Endothelial cell (in vitro differentiated cells): ENCODE measurements around the gene PARP1. TPM values are rescaled to one million over a fixed set of nuclear protein-coding genes. Genes with fewer than 3 reads are reported as not detected.
A peak's percentile ranks its signal among the peaks of the same experiment; 100 is the strongest.

ENCODE experiments used
- DNase-seq: peaks from one replicate; pipeline ENCODE4 v3.0.0; 2021; ENCODE audit warnings: low spot score
- H3K27ac Mint-ChIP-seq: one replicate; pipeline ENCODE4 v1.8.0; 2021; ENCODE audit warnings: mixed read lengths, inconsistent platforms; ENCODE audit not compliant: unreplicated experiment
- H3K27me3 Mint-ChIP-seq: one replicate; pipeline ENCODE4 v1.8.0; 2021; ENCODE audit warnings: mild to moderate bottlenecking, moderate library complexity, mixed read lengths, inconsistent platforms; ENCODE audit not compliant: unreplicated experiment
- H3K36me3 Mint-ChIP-seq: one replicate; pipeline ENCODE4 v1.8.0; 2021; ENCODE audit warnings: mild to moderate bottlenecking, low read depth, mixed read lengths, inconsistent platforms; ENCODE audit not compliant: unreplicated experiment
- H3K4me1 Mint-ChIP-seq: one replicate; pipeline ENCODE4 v1.8.0; 2021; ENCODE audit warnings: mild to moderate bottlenecking, mixed read lengths, inconsistent platforms; ENCODE audit not compliant: unreplicated experiment
- H3K4me3 Mint-ChIP-seq: one replicate; pipeline ENCODE4 v1.8.0; 2021; ENCODE audit warnings: mild to moderate bottlenecking, mixed read lengths, inconsistent platforms; ENCODE audit not compliant: unreplicated experiment
- H3K9me3 Mint-ChIP-seq: one replicate; pipeline ENCODE4 v1.8.0; 2021; ENCODE audit warnings: mixed read lengths, inconsistent platforms; ENCODE audit not compliant: unreplicated experiment
- CTCF ChIP-seq: fragments of 200-600 bp; sonication (generic); IDR thresholded peaks from one replicate; pipeline ENCODE4 v1.5.0; 2021; ENCODE audit warnings: antibody characterized with exemption; ENCODE audit not compliant: unreplicated experiment
- total RNA-seq: library from RNA; stranded (reverse); fragmentation: NEBNext Ultra II Directional; extraction: Animal tissue kit (Norgen Biotek cat#: 25700); gene quantifications from one replicate; pipeline ENCODE4 v1.2.1, GENCODE V29; 2021; ENCODE audit not compliant: unreplicated experiment

Gene PARP1
- total RNA-seq, 1 donor from 2014 or later: 131 TPM

- peaks cover 8% of the 10 kb centered on the region for H3K4me1 Mint-ChIP-seq
- H3K4me3 Mint-ChIP-seq: no peak overlapping the region
- no peak overlapping the region for H3K27ac Mint-ChIP-seq
- TF ChIP-seq CTCF: no peak
- no peak for DNase-seq
- H3K36me3 Mint-ChIP-seq: peaks cover 5% of the 10 kb centered on the region
- H3K27me3 Mint-ChIP-seq: peaks cover 6% of the 10 kb centered on the region
- no peaks in the 10 kb centered on the region for H3K9me3 Mint-ChIP-seq
Measured at GRCh38 chr1:226411619-226412018, 3.7 kb upstream of the PARP1 start.

- no peak for DNase-seq
- no peak overlapping the region for H3K4me3 Mint-ChIP-seq
- no peak overlapping the region for H3K27ac Mint-ChIP-seq
- H3K27me3 Mint-ChIP-seq: peaks cover 6% of the 10 kb centered on the region
- TF ChIP-seq CTCF: no peak
- peaks cover 14% of the 10 kb centered on the region for H3K4me1 Mint-ChIP-seq
- peaks cover 9% of the 10 kb centered on the region for H3K36me3 Mint-ChIP-seq
- no peaks in the 10 kb centered on the region for H3K9me3 Mint-ChIP-seq
Measured at GRCh38 chr1:226410958-226411357, 3.1 kb upstream of the PARP1 start.

- Mint-ChIP-seq H3K9me3 (no peaks in the 10 kb centered on the region), H3K4me1 (peaks cover 27% of the 10 kb centered on the region), H3K36me3 (peaks cover 9% of the 10 kb centered on the region), H3K27ac (no peak overlapping the region), H3K4me3 (no peak overlapping the region), H3K27me3 (peaks cover 6% of the 10 kb centered on the region)
- no peak for TF ChIP-seq CTCF
- DNase-seq: no peak
Measured at GRCh38 chr1:226409392-226409791, 1.5 kb upstream of the PARP1 start.

GRCh38 chr1:226408285-226409184, 642 bp upstream of the PARP1 start:
- peaks cover 36% of the 10 kb centered on the region for H3K4me1 Mint-ChIP-seq
- peak overlapping the region; percentile 90 for H3K4me3 Mint-ChIP-seq
- peaks cover 9% of the 10 kb centered on the region for H3K36me3 Mint-ChIP-seq
- peak overlapping the region; percentile 61 for H3K27ac Mint-ChIP-seq
- TF ChIP-seq CTCF: peak; percentile 4
- DNase-seq: no peak
- H3K27me3 Mint-ChIP-seq: peaks cover 6% of the 10 kb centered on the region
- H3K9me3 Mint-ChIP-seq: no peaks in the 10 kb centered on the region

GRCh38 chr1:226407199-226407496, 745 bp downstream of the PARP1 start:
- H3K9me3 Mint-ChIP-seq: no peaks in the 10 kb centered on the region
- H3K4me3 Mint-ChIP-seq: peak overlapping the region; percentile 96
- H3K36me3 Mint-ChIP-seq: peaks cover 14% of the 10 kb centered on the region
- no peak for DNase-seq
- peak overlapping the region; percentile 76 for H3K27ac Mint-ChIP-seq
- H3K27me3 Mint-ChIP-seq: peaks cover 4% of the 10 kb centered on the region
- peaks cover 39% of the 10 kb centered on the region for H3K4me1 Mint-ChIP-seq
- no peak for TF ChIP-seq CTCF
